GM13977 (cell line): ENCODE data around the gene CNST.
A peak's percentile ranks its signal among the peaks of the same experiment; 100 is the strongest.
"Not testable (repeated sequence)": the region's sequence is repeated elsewhere in the genome, so short reads cannot be mapped to it uniquely, and the experiment has no call there.

Experiments used
- DNase-seq: peaks from one replicate; pipeline ENCODE4 v3.0.0; 2012; ENCODE audit warnings: low spot score
- CTCF ChIP-seq: IDR thresholded peaks from 2 replicates; pipeline ENCODE4 v1.5.1; 2012; ENCODE audit warnings: mild to moderate bottlenecking, control low read depth; ENCODE audit not compliant: insufficient read depth; ENCODE audit errors: extremely low read depth, missing control alignments
- in situ Hi-C: fragments of 300-500 bp; cut with MboI; formaldehyde crosslinking; loops from one replicate; pipeline ENCODE4 v1.12.0; 2022; ENCODE audit warnings: low sequenced_read_pairs, low pct_unique_long_range_greater_than_20kb, mixed read lengths, inconsistent platforms; ENCODE audit not compliant: unreplicated experiment

The CNST gene

GRCh38 chr1:246691622-246692495 lies 125.6 kb downstream of the CNST start:
- no peak for TF ChIP-seq CTCF
- in situ Hi-C loops, result loop anchor here (10.0 kb wide), 1 partner anchor 197 kb away; no protein-coding TSS in a partner anchor

GRCh38 chr1:246694213-246694895 lies 128.1 kb downstream of the CNST start:
- in situ Hi-C loops, result loop anchor here (10.0 kb wide), 1 partner anchor 200 kb away; no protein-coding TSS in a partner anchor
- not testable (repeated sequence) for DNase-seq

More at GRCh38 chr1:246691622-246692495, 125.6 kb downstream of the CNST start:
- DNase-seq, result no peak

- DNase-seq, result no peak
- TF ChIP-seq CTCF, result no peak
- in situ Hi-C loops, result loop anchor here (10.0 kb wide), 1 partner anchor 200 kb away; no protein-coding TSS in a partner anchor
These were observed 128.9 kb downstream of the CNST start for GRCh38 chr1:246695136-246695535.

- no peak for DNase-seq
- no peak for TF ChIP-seq CTCF
- in situ Hi-C loops, result loop anchor here (10.0 kb wide), 1 partner anchor 201 kb away; no protein-coding TSS in a partner anchor
These were observed 129.4 kb downstream of the CNST start for GRCh38 chr1:246695666-246696065.

- in situ Hi-C loops, result loop anchor here (10.0 kb wide), 1 partner anchor 204 kb away; no protein-coding TSS in a partner anchor
- TF ChIP-seq CTCF, result no peak
- no peak for DNase-seq
These were observed 132.3 kb downstream of the CNST start for GRCh38 chr1:246698466-246699094.

GRCh38 chr1:246699095-246699735 lies 133.0 kb downstream of the CNST start:
- DNase-seq, result peak; percentile 91
- in situ Hi-C loops, result loop anchor here (10.0 kb wide), 1 partner anchor 204 kb away; no protein-coding TSS in a partner anchor
- TF ChIP-seq CTCF, result peak; percentile 80
